SU-DHL-6 (cell line): ENCODE measurements around the gene RFTN2.

Experiments
- CTCF ChIP-seq: fragments of 200-600 bp; sonication (generic); IDR thresholded peaks from one replicate; pipeline ENCODE4 v1.5.1; 2017; ENCODE audit warnings: antibody characterized with exemption, mild to moderate bottlenecking, low read length, moderate library complexity; ENCODE audit not compliant: insufficient read depth, poor library complexity, severe bottlenecking
- EZH2phosphoT487 ChIP-seq: fragments of 200-600 bp; sonication (generic), shearing (Covaris generic); conservative IDR thresholded peaks from 2 replicates; pipeline ENCODE4 v1.6.1; 2018; ENCODE audit warnings: mild to moderate bottlenecking, antibody characterized with exemption, low read length, moderate library complexity, mixed read lengths

GRCh38 chr2:197673106-197673505 lies 2.3 kb downstream of the RFTN2 start:
- TF ChIP-seq CTCF, result no peak
- no peak for TF ChIP-seq EZH2phosphoT487
